GM18909 (cell line): ENCODE data around the gene CLECL1.
"Not testable (repeated sequence)": the region's sequence is repeated elsewhere in the genome, so short reads cannot be mapped to it uniquely, and the experiment has no call there.

Experiments
- ATAC-seq: cut with Tn5 transposase; IDR thresholded peaks from one replicate; pipeline ENCODE4 v1.9.1; 2021; ENCODE audit warnings: mild to moderate bottlenecking; ENCODE audit not compliant: unreplicated experiment, poor library complexity

The CLECL1 gene

GRCh38 chr12:9752145-9752933 is 19.4 kb upstream of the CLECL1 start:
- no peak for ATAC-seq

GRCh38 chr12:9751204-9752144 is 18.6 kb upstream of the CLECL1 start:
- no peak for ATAC-seq

DNA sequence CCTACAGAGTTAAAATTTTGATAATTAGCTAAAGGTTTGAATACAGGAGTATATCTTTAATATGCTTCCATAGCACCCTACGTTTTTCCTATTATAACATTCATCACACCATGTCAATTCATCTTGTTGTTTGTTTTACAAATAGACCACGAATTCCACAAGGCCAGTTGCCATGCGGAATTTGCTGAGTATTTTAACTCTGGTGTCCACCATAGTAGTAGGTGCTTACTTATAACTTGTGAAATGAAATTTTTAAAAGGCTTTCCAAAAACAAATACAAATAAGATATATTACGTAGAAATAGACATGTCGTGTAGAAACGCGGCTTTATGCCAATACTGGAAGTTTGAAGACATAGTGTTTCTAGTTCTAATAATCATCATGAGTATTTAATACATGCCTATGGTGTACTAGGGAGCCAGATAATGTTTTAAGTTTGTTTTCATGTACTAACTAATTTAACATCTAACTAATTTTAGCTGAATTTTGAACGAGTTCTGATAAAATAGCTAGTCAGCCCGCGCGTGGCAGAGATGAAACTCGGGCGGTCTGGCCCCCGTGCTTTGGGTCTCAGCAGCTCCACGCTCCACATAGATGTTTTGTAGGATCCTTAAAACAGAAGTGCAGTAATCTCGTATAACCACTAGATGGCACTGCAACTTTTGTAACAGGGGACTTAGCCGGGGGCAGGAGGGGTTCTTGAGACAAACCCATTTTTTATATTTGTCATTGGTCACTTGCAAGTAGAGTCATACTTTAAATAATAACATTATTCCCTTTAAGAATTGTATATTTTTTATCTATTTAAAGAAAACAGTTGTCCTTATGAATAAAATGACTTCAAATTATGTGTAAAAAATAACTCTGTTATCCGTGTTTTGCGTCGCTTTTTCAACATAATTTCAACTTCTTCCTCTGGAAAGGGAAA is 17.6 kb upstream of the CLECL1 start:
- peak; percentile 68 for ATAC-seq

DNA sequence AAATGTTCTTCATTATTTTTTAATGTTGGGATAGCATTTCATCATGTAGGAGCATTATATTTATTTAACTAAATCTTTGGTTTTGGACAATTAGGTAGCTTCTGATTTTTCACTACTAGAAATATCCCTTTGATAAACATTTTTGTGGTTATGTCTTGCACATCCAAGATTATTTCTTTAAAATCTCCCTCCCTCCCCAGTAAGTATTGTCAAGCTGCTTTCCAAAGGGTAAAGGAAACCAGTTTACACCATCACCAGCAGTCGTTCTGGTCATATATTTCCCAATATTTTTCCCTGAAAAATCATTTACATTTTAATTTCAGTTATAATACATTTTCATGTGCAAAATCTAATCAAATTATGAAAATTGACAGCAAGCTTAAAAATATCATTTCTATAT is 16.7 kb upstream of the CLECL1 start:
- no peak for ATAC-seq

DNA sequence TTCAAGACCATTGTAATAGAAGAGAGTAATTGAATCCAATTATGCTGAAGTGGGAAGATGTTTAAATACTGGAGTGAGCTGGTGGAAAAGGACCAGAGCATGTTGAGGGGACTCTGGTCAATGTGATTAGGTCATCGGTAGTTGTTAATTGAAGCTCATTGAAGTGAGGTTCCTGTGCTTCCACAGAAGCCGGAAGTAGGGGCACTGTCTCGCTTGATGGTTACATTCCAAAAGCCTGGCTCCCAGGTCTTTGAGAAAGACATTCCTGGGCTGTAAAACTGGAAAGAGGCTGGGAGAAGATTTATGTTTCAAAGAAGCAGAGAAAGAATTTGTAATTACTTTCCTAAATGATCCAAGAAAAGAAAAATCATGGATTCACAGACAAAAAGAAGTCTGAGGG is 12.3 kb upstream of the CLECL1 start:
- no peak for ATAC-seq

DNA sequence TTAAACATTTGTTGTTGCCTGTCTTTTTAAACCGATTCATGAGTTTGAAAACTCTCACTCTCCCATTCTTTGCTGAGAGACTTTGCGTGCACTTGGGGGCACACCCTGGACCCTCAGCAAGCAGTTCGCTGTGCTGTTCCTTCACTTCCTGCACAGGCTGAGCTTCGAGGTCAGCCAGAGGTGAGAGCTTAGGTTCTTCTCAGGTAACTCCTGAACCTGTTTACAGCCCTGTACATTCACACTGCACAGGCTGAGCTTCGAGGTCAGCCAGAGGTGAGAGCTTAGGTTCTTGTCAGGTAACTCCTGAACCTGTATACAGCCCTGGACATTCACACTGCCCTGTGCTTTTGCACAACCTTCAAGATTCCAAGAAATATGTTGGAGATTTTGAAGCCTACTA is 9.8 kb upstream of the CLECL1 start:
- no peak for ATAC-seq

DNA sequence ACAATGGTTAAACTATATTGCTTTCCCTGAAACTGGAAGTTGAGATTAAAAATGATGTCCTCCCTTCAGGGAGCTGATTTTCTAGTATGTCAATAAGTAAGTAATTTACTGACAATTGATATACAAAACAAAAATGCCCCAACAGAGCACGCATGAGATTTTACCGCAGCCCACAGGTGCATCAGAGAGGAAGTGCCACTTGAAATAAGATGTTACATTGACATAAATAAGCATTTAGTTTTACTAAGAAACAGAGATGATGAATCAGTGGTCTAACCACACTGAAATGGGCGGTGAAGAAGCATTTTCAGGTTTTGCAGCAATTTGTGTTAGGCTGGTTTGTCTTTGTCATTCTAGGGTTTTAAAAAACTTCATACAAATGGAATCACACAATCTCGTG is 8.8 kb upstream of the CLECL1 start:
- peak; percentile 53 for ATAC-seq

GRCh38 chr12:9740106-9740750 is 7.3 kb upstream of the CLECL1 start:
- peak; percentile 63 for ATAC-seq

GRCh38 chr12:9739404-9740105 is 6.7 kb upstream of the CLECL1 start:
- ATAC-seq, result not testable (repeated sequence)

- not testable (repeated sequence) for ATAC-seq
Measured at GRCh38 chr12:9738905-9739304, 6.0 kb upstream of the CLECL1 start.

- no peak for ATAC-seq
Measured at GRCh38 chr12:9736936-9737705, 4.2 kb upstream of the CLECL1 start.

DNA sequence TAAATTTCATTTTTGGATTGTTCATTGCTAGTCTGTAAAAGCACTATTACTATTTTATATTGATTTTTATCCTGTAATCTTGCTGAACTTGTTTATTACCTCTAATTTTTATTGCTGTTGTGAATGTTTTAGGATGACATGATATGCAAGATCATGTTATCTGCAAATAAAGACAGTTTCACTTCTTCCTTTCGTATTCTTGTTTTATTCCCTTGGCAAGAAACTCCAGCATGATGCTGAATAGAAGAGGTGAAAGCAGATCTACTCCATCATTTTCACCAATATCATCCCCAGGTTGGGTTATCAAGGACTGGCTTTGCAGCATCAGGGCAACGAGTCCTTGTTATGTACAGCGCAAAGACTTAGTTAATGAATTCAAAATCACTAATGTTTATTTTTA is 2.7 kb upstream of the CLECL1 start:
- no peak for ATAC-seq

GRCh38 chr12:9731797-9732196 is 1.1 kb downstream of the CLECL1 start:
- peak; percentile 39 for ATAC-seq

DNA sequence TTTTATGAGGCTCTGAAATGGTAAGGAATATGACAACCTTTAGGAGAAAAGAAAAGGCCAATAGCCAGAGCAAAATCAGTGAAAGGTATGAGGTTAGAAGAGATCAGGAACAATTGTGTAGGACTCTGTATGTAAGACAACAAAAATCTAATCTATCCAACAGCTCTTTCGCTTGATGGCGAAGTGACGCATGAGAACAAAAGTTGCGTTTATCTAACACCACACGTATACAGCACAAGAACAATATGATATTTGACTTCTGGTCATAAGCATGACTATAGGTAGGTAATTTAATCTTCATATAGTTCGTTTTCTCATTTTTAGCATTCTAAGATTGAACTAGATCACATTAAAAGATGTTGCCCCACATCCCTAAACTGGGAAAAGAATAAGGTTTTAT is 1.5 kb downstream of the CLECL1 start:
- ATAC-seq, result no peak

DNA sequence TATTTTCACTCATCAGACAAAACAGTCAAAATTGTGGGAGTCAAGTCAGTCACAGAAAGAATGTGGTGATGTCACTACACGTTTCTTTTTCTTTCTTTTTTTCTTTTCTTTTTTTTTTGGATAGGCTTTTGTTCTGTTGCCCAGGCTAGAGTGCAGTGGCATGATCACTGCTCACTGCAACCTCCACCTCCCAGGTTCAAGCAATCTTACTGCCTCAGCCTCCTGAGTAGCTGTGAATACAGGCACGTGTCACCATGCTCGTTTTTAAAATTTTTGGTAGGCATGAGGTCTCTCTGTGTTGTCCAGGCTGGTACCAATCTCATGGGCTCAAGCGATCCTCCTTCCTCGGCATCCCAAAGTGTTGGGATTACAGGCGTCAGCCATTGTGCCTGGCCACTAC is 2.3 kb downstream of the CLECL1 start:
- no peak for ATAC-seq

DNA sequence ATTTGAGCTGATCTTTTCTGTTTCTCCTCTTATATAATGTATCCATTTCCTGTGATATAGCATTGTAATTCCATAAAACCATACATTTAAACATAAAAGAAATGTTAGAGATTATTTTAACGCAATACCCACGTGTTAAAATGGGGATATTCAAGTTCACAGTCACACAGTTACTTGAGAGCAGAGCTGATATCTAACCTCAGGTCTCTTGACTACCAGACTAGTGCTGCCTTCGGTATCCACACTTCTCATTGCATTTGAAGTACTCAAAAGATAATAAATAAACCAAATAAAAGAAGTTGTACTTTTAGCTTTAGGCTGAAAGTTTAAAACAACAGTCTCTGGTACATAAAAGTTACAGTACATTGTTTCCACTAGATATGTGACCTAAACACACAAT is 2.9 kb downstream of the CLECL1 start:
- peak; percentile 35 for ATAC-seq

GRCh38 chr12:9729082-9729481 is 3.8 kb downstream of the CLECL1 start:
- no peak for ATAC-seq

GRCh38 chr12:9727813-9728212 is 5.1 kb downstream of the CLECL1 start:
- ATAC-seq, result no peak
